ENCODE data around the gene CYP46A1.

CYP46A1 gene

GRCh38 chr14:99654235-99654985, 29.7 kb upstream of the CYP46A1 start:
- no peaks in the 10 kb centered on the region for H3K9me2 ChIP-seq (replicated peaks; ENCODE audit: insufficient read depth, low read length)
- no peak overlapping the region for H3K9ac ChIP-seq (ENCODE audit: low read length)
- no peaks in the 10 kb centered on the region for H3K27me3 ChIP-seq (ENCODE audit: low read length)
- no peaks in the 10 kb centered on the region for H3K9me3 ChIP-seq (ENCODE audit: insufficient read depth, low read length)
- no peak overlapping the region for H3K4me2 ChIP-seq (ENCODE audit: low read depth, low read length, poor library complexity, severe bottlenecking)
- no peaks in the 10 kb centered on the region for H3F3A ChIP-seq (ENCODE audit: insufficient read depth)
- no peaks in the 10 kb centered on the region for H4K20me1 ChIP-seq (ENCODE audit: low read depth, low read length)
- H3K27ac ChIP-seq (ENCODE audit: low read depth, low read length): no peak overlapping the region
- no peak for TF ChIP-seq EZH2phosphoT487 (conservative IDR thresholded peaks at IDR 0.05; ENCODE audit: low read length)
- TF ChIP-seq, protein P1, sequence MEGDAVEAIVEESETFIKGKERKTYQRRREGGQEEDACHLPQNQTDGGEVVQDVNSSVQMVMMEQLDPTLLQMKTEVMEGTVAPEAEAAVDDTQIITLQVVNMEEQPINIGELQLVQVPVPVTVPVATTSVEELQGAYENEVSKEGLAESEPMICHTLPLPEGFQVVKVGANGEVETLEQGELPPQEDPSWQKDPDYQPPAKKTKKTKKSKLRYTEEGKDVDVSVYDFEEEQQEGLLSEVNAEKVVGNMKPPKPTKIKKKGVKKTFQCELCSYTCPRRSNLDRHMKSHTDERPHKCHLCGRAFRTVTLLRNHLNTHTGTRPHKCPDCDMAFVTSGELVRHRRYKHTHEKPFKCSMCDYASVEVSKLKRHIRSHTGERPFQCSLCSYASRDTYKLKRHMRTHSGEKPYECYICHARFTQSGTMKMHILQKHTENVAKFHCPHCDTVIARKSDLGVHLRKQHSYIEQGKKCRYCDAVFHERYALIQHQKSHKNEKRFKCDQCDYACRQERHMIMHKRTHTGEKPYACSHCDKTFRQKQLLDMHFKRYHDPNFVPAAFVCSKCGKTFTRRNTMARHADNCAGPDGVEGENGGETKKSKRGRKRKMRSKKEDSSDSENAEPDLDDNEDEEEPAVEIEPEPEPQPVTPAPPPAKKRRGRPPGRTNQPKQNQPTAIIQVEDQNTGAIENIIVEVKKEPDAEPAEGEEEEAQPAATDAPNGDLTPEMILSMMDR (IDR thresholded peaks at IDR 0.05; ENCODE audit: insufficient read depth, low read length, poor library complexity, severe bottlenecking): no peak
- no peak overlapping the region for H2AFZ ChIP-seq (ENCODE audit: low read depth, low read length, severe bottlenecking)
- no peak overlapping the region for H3K4me3 ChIP-seq (ENCODE audit: insufficient read depth, low read length, poor library complexity, severe bottlenecking)
- H3K36me3 ChIP-seq (ENCODE audit: low read length): no peaks in the 10 kb centered on the region
- H3K79me2 ChIP-seq (ENCODE audit: insufficient read depth, low read length): no peaks in the 10 kb centered on the region

DNA sequence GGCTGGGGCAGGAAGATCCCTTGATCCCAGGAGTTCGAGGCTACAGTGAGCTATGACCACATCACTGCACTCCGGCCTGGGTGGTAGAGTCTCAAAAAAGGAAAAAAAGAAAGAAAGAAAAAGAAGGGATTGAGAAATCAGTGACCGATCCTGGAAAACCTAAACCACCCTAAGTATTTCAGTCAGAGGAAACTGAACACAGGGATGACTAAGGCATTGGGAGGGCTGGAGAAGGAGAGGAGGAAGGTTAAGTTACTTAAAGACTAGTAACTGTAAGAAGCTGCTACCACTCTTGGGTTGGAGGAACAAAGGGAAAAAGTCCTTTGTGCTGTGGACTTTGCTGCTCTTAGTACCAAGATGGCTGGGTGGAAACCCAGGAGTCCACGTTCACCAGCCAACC, 28.6 kb upstream of the CYP46A1 start:
- no peak overlapping the region for H3K4me3 ChIP-seq (ENCODE audit: insufficient read depth, low read length, poor library complexity, severe bottlenecking)
- H2AFZ ChIP-seq (ENCODE audit: low read depth, low read length, severe bottlenecking): no peak overlapping the region
- no peaks in the 10 kb centered on the region for H3K36me3 ChIP-seq (ENCODE audit: low read length)
- no peaks in the 10 kb centered on the region for H4K20me1 ChIP-seq (ENCODE audit: low read depth, low read length)
- no peaks in the 10 kb centered on the region for H3F3A ChIP-seq (ENCODE audit: insufficient read depth)
- H3K79me2 ChIP-seq (ENCODE audit: insufficient read depth, low read length): no peaks in the 10 kb centered on the region
- no peak overlapping the region for H3K27ac ChIP-seq (ENCODE audit: low read depth, low read length)
- no peaks in the 10 kb centered on the region for H3K27me3 ChIP-seq (ENCODE audit: low read length)
- TF ChIP-seq, protein P1 (IDR thresholded peaks at IDR 0.05; ENCODE audit: insufficient read depth, low read length, poor library complexity, severe bottlenecking): no peak
- no peak for TF ChIP-seq EZH2phosphoT487 (conservative IDR thresholded peaks at IDR 0.05; ENCODE audit: low read length)
- H3K9ac ChIP-seq (ENCODE audit: low read length): no peak overlapping the region
- no peaks in the 10 kb centered on the region for H3K9me3 ChIP-seq (ENCODE audit: insufficient read depth, low read length)
- no peaks in the 10 kb centered on the region for H3K9me2 ChIP-seq (replicated peaks; ENCODE audit: insufficient read depth, low read length)
- no peak overlapping the region for H3K4me2 ChIP-seq (ENCODE audit: low read depth, low read length, poor library complexity, severe bottlenecking)

DNA sequence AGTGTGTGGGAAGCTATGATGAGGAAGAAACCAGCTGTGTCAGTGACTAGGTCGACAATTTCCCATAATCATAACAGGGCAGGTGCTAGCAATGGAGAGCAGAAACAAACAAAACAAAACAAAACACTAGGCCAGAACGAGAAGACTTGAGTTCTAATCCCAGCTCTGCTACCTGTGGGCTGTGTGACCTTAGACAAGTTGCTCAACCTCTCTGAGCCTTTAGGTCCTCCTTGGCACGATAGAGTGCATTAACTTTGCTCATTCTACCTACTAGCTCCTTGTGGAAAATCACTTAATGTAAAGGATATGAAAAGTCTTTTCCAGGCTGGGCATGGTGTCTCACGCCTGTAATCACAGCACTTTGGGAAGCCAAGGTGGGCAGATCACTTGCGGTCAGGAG, 27.9 kb upstream of the CYP46A1 start:
- H3F3A ChIP-seq (ENCODE audit: insufficient read depth): no peaks in the 10 kb centered on the region
- H2AFZ ChIP-seq (ENCODE audit: low read depth, low read length, severe bottlenecking): no peak overlapping the region
- TF ChIP-seq, protein P1 (IDR thresholded peaks at IDR 0.05; ENCODE audit: insufficient read depth, low read length, poor library complexity, severe bottlenecking): no peak
- TF ChIP-seq EZH2phosphoT487 (conservative IDR thresholded peaks at IDR 0.05; ENCODE audit: low read length): no peak
- no peak overlapping the region for H3K4me2 ChIP-seq (ENCODE audit: low read depth, low read length, poor library complexity, severe bottlenecking)
- no peaks in the 10 kb centered on the region for H3K9me3 ChIP-seq (ENCODE audit: insufficient read depth, low read length)
- H3K27me3 ChIP-seq (ENCODE audit: low read length): no peaks in the 10 kb centered on the region
- no peaks in the 10 kb centered on the region for H3K9me2 ChIP-seq (replicated peaks; ENCODE audit: insufficient read depth, low read length)
- H3K79me2 ChIP-seq (ENCODE audit: insufficient read depth, low read length): no peaks in the 10 kb centered on the region
- no peak overlapping the region for H3K4me3 ChIP-seq (ENCODE audit: insufficient read depth, low read length, poor library complexity, severe bottlenecking)
- H4K20me1 ChIP-seq (ENCODE audit: low read depth, low read length): no peaks in the 10 kb centered on the region
- no peaks in the 10 kb centered on the region for H3K36me3 ChIP-seq (ENCODE audit: low read length)
- H3K9ac ChIP-seq (ENCODE audit: low read length): no peak overlapping the region
- no peak overlapping the region for H3K27ac ChIP-seq (ENCODE audit: low read depth, low read length)

All from SU-DHL-6 (cell line).